Panc1 (cell line): ENCODE results near the gene SRRM3. TPM values are rescaled to one million over a fixed set of nuclear protein-coding genes. Genes with fewer than 3 reads are reported as not detected.

ENCODE experiments used
- ATAC-seq: fragments of 200-7000 bp; cut with Tn5 transposase; 2 replicates; pipeline ENCODE4 v1.9.1; 2020; ENCODE audit warnings: mild to moderate bottlenecking, moderate library complexity
- BruUV-seq: library from RNA; stranded (reverse); fragments of 400-500 nt; replicated peaks from 2 replicates; lab custom pipeline; 2021; lab: Mats Ljungman, UMichigan
- CTCF ChIA-PET: fragments of 300-600 bp; sonication (Branson Sonifier 250); formaldehyde crosslinking; loops from one replicate; lab custom pipeline; 2022; ENCODE audit warnings: antibody characterized with exemption; lab: Charles Lee
- POLR2A ChIA-PET: fragments of 300-600 bp; sonication (Branson Sonifier 250); formaldehyde crosslinking; loops from one replicate; lab custom pipeline; 2022; ENCODE audit warnings: antibody characterized with exemption; lab: Charles Lee
- DNase-seq: peaks from one replicate; pipeline ENCODE4 v3.0.0-alpha.2; 2010; ENCODE audit warnings: low read depth, low spot score
- H3K27ac ChIP-seq: 2 replicates; pipeline ENCODE4 v1.5.1; 2011; ENCODE audit warnings: mild to moderate bottlenecking, low read length, inconsistent platforms
- H3K27me3 ChIP-seq: fragments of 200-500 bp; sonication (Bioruptor generic); 2 replicates; pipeline ENCODE4 v1.6.0; 2014; ENCODE audit warnings: low read length, inconsistent platforms; ENCODE audit not compliant: control insufficient read depth, insufficient read depth
- H3K36me3 ChIP-seq: fragments of 200-500 bp; sonication (Bioruptor generic); 2 replicates; pipeline ENCODE4 v1.5.1; 2014; ENCODE audit warnings: inconsistent platforms, mild to moderate bottlenecking, low read length, moderate library complexity; ENCODE audit not compliant: control insufficient read depth, insufficient read depth
- H3K4me1 ChIP-seq: 2 replicates; pipeline ENCODE4 v1.5.1; 2011; ENCODE audit warnings: inconsistent platforms, mild to moderate bottlenecking, low read length, moderate library complexity; ENCODE audit not compliant: control insufficient read depth, insufficient read depth
- H3K4me3 ChIP-seq, 2 experiments: 2 replicates each; pipeline ENCODE4 v1.5.1; 2011 to 2012; ENCODE audit warnings: low read depth in 2 of 2, low read length in 2 of 2, mild to moderate bottlenecking in 2 of 2, inconsistent platforms in 1 of 2, moderate library complexity in 1 of 2
- H3K9me3 ChIP-seq: fragments of 200-500 bp; sonication (Bioruptor generic); 2 replicates; pipeline ENCODE4 v1.5.1; 2014; ENCODE audit warnings: low read depth, mild to moderate bottlenecking, inconsistent platforms, low read length, moderate library complexity; ENCODE audit not compliant: control insufficient read depth, insufficient read depth
- POLR2AphosphoS5 ChIP-seq: IDR thresholded peaks from 2 replicates; pipeline ENCODE4 v1.6.1; 2012; ENCODE audit warnings: mild to moderate bottlenecking, low read depth, low read length, moderate library complexity
- SIN3A ChIP-seq: IDR thresholded peaks from 2 replicates; pipeline ENCODE4 v1.6.1; 2012; ENCODE audit warnings: low read depth, mild to moderate bottlenecking, low read length, moderate library complexity, borderline replicate concordance; ENCODE audit not compliant: insufficient read depth
- TCF7L2 ChIP-seq: IDR thresholded peaks from 2 replicates; pipeline ENCODE4 v1.6.1; 2011; ENCODE audit warnings: mild to moderate bottlenecking, low read depth, low read length, inconsistent platforms
- in situ Hi-C: cut with HindIII; loops from 2 replicates; pipeline ENCODE4 v1.10.0; 2016; ENCODE audit warnings: low sequenced_read_pairs, low pct_unique_long_range_greater_than_20kb
- intact Hi-C: fragments of 100-400 bp; cut with micrococcal nuclease; formaldehyde crosslinking; loops from one replicate; pipeline ENCODE4 v1.10.0; 2022; ENCODE audit not compliant: unreplicated experiment
- total RNA-seq: library from RNA; stranded (reverse); gene quantifications from one replicate; pipeline ENCODE4 v1.2.1, GENCODE V29; 2021; ENCODE audit not compliant: unreplicated experiment
- TF ChIP-seq, protein P1 (sequence below): fragments of 450-650 bp; IDR thresholded peaks from 2 replicates; pipeline ENCODE4 v1.5.1; 2017; ENCODE audit warnings: mild to moderate bottlenecking
- TF ChIP-seq, protein P2 (sequence below), 2 experiments: IDR thresholded peaks; 2 replicates each; pipeline ENCODE4 v1.6.1; 2011 to 2012; ENCODE audit warnings: low read depth in 2 of 2, control low read depth in 1 of 2, low read length in 1 of 2, mild to moderate bottlenecking in 1 of 2, moderate library complexity in 1 of 2; ENCODE audit not compliant: insufficient read depth in 1 of 2

The SRRM3 gene
- total RNA-seq, 1 experiment from 2014 or later: 8.5 TPM

DNA sequence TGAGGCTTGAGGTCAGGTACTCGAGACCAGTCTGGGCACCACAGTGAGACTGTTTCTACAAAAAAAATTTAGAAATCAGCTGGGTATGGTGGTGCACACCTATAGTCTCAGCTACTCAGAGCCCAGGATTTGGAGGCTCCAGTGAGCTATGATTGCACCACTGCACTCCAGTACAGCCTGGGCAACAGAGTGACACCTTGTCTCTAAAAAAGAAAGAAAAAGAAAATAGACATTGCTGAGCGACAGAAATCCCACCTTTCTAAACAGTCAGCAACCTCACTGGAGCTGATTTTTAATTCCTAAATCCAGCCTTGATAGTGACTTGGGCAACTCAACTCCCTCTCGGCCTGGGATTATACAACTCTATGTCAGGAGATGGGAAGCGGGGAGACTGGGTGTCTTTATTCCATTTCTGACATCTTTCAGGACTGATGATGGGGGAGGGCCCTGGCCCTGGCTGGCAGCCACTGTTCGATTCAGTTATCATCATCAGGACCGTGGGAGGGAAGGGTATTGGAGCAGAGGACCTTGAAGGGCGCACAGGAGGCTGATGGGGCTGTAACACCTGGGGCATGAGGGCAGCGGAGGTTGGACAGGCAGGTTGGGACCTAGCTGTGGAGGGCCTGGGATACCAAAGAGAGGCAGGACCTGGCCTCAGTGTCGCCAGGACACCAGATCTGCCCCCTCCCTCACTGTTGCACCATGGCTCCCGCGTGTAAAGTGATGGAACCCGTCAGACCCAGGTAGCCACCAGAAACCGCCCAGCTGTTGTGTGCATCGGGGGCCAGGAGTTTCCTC, 115.5 kb downstream of the SRRM3 start:
- TF ChIP-seq, protein P1, sequence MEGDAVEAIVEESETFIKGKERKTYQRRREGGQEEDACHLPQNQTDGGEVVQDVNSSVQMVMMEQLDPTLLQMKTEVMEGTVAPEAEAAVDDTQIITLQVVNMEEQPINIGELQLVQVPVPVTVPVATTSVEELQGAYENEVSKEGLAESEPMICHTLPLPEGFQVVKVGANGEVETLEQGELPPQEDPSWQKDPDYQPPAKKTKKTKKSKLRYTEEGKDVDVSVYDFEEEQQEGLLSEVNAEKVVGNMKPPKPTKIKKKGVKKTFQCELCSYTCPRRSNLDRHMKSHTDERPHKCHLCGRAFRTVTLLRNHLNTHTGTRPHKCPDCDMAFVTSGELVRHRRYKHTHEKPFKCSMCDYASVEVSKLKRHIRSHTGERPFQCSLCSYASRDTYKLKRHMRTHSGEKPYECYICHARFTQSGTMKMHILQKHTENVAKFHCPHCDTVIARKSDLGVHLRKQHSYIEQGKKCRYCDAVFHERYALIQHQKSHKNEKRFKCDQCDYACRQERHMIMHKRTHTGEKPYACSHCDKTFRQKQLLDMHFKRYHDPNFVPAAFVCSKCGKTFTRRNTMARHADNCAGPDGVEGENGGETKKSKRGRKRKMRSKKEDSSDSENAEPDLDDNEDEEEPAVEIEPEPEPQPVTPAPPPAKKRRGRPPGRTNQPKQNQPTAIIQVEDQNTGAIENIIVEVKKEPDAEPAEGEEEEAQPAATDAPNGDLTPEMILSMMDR: no peak
- no peak for TF ChIP-seq SIN3A
- TF ChIP-seq TCF7L2: no peak
- TF ChIP-seq, protein P2, sequence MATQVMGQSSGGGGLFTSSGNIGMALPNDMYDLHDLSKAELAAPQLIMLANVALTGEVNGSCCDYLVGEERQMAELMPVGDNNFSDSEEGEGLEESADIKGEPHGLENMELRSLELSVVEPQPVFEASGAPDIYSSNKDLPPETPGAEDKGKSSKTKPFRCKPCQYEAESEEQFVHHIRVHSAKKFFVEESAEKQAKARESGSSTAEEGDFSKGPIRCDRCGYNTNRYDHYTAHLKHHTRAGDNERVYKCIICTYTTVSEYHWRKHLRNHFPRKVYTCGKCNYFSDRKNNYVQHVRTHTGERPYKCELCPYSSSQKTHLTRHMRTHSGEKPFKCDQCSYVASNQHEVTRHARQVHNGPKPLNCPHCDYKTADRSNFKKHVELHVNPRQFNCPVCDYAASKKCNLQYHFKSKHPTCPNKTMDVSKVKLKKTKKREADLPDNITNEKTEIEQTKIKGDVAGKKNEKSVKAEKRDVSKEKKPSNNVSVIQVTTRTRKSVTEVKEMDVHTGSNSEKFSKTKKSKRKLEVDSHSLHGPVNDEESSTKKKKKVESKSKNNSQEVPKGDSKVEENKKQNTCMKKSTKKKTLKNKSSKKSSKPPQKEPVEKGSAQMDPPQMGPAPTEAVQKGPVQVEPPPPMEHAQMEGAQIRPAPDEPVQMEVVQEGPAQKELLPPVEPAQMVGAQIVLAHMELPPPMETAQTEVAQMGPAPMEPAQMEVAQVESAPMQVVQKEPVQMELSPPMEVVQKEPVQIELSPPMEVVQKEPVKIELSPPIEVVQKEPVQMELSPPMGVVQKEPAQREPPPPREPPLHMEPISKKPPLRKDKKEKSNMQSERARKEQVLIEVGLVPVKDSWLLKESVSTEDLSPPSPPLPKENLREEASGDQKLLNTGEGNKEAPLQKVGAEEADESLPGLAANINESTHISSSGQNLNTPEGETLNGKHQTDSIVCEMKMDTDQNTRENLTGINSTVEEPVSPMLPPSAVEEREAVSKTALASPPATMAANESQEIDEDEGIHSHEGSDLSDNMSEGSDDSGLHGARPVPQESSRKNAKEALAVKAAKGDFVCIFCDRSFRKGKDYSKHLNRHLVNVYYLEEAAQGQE (IDR thresholded peaks at IDR 0.05; ENCODE audit: insufficient read depth in 1 of 2, low read depth in 2 of 2, low read length in 1 of 2): no peak
- no peak for TF ChIP-seq POLR2AphosphoS5
- peak overlapping the region; percentile 90 for H3K27ac ChIP-seq
- intact Hi-C loops: no loop called here
- ChIA-PET CTCF (interaction anchor here (0.5 to 0.8 kb wide), 4 partner anchors 14 to 139 kb away, joined by 3 to 6 read pairs (median 4); no protein-coding TSS in a partner anchor), POLR2A (interaction anchor here (0.5 kb wide), 2 partner anchors 16 to 55 kb away, joined by 6 to 14 read pairs; no protein-coding TSS in a partner anchor)
- no peaks in the 10 kb centered on the region for H3K27me3 ChIP-seq
- DNase-seq (no peak), ATAC-seq (no peak)
- H3K36me3 ChIP-seq: no peaks in the 10 kb centered on the region
- H3K4me3 ChIP-seq: peak overlapping the region; percentile 61 to 70
- BruUV-seq: no TSS peak
- peaks cover 13% of the 10 kb centered on the region for H3K4me1 ChIP-seq
- in situ Hi-C loops: no loop called here
- H3K9me3 ChIP-seq: no peaks in the 10 kb centered on the region

DNA sequence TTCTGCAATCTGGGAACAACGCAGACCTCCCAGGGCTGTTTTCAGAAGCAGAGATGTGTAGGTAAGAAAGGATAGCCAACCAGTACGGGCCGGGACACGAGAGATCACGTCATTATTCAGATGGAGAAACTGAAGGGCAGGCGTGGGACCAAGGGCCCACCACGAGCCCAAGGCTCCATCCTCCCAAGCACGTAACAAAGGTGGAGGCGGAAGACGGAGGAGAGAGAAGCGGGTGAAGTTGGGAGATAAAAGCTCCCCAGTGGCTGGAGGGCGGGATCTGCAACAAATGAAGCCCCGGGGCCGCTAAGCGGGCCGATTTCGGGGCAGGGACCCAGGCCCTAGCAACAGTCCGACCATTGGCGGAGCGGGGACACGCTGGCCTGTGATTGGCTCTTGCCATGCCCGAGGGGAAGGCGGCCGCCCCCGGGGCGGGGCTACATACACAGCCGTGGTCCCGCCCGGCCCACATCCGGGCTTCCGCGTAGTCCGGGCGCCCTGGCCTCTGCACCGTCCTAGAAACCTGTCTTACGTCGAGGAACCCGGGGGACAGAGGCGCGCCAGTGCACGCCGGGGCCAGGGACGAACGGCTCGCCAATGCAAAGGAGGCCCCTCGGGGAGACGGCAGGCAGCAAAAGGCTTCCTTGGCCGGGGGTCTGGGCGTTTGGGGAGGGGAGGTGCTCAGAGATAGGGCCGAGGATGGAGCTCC, 116.2 kb downstream of the SRRM3 start:
- peak; percentile 94 for ATAC-seq
- H3K4me3 ChIP-seq: peak overlapping the region; percentile 61 to 70
- DNase-seq: no peak
- intact Hi-C loops (no loop called here), in situ Hi-C loops (no loop called here)
- ChIA-PET CTCF (interaction anchor here (0.5 to 1.2 kb wide), 2 partner anchors 41 to 55 kb away, joined by 7 read pairs; partner anchors contain the start of gene YWHAG), POLR2A (interaction anchor here (0.6 kb wide), 1 partner anchor 38 kb away, joined by 4 read pairs; no protein-coding TSS in a partner anchor)
- no TSS peak for BruUV-seq
- H3K27me3 ChIP-seq: no peaks in the 10 kb centered on the region
- peaks cover 13% of the 10 kb centered on the region for H3K4me1 ChIP-seq
- H3K27ac ChIP-seq: peak overlapping the region; percentile 90
- H3K36me3 ChIP-seq: no peaks in the 10 kb centered on the region
- no peaks in the 10 kb centered on the region for H3K9me3 ChIP-seq
- TF ChIP-seq POLR2AphosphoS5 (peak; percentile 83), TCF7L2 (peak; percentile 65), SIN3A (no peak; the same call in 1 of the 2 replicates)
- TF ChIP-seq, protein P1: no peak
- TF ChIP-seq, protein P2 (IDR thresholded peaks at IDR 0.05; ENCODE audit: insufficient read depth in 1 of 2, low read depth in 2 of 2, low read length in 1 of 2): peak in 1 of 2 experiments; percentile 50; a peak in 1 of 4 replicates
